ENCODE data around the gene SCAMP1.

Gene SCAMP1

DNA sequence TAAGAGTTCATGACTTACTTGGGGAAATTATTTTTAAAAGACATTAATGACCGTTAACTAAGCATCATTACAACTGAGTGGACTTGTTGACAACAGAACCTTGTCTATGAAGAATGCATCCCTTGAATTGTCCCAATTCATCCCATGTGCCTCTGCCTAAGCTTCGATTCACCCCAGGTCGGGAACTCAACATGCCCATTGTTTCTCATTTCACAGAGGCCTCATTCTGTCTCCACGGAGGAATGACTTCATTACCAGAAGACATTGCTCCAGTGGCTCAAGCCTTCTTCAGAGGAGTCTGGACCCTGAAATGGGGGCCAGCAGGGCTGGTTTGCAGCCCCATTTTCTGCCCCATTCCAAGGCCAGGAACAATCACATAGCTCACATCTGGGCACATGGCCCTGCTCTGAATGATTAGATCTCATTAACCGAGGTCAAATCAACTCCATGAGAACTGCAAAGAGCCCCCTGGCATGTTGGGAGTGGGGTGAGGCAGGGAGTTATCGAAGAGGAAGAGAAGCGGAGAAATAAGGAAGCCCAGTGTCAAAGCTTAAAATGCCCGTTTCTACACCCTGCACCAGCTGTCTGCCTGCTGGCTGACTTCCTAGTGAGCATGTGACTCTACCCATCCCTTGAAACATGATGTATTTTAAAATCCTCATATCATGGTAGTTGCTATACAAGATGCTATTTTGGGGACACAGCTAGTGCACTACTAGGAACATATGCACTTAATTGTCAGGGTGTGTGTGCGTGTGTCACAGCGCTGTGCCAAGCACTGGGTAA lies 150.9 kb downstream of the SCAMP1 start:
- Histone ChIP-seq H3K4me3 (ENCODE audit: low read length) (no peak overlapping the region), H3K4me1 (ENCODE audit: control insufficient read depth, insufficient read depth, low read length) (peaks cover 17% of the 10 kb centered on the region), H3K9ac (ENCODE audit: low read length) (no peak overlapping the region)

DNA sequence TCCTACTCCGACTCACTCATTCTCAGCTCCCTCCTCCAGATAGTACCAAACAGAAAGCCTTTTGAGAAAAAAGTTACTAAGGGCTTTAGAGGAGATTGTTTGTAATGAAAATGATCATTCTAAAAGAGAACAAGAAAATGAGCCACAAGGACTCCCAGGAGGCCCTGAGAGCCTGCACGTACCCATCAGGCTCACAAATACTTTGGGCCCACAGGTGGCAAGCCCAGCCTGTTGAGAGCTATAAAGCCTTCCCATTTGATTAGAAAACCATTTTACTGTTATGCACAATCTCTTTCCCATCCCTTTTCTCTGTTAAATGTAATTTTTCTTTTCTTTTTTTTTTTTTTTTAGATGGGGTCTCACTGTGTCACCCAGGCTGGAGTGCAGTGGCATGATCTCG lies 152.0 kb downstream of the SCAMP1 start:
- Histone ChIP-seq H3K4me1 (ENCODE audit: control insufficient read depth, insufficient read depth, low read length) (peaks cover 15% of the 10 kb centered on the region), H3K9ac (ENCODE audit: low read length) (no peak overlapping the region), H3K9me3 (ENCODE audit: control insufficient read depth, low read length) (no peaks in the 10 kb centered on the region), H3K4me3 (ENCODE audit: low read length) (no peak overlapping the region), H3K27me3 (ENCODE audit: control insufficient read depth, insufficient read depth, low read length) (no peaks in the 10 kb centered on the region), H3K36me3 (ENCODE audit: control insufficient read depth, insufficient read depth, low read length) (no peaks in the 10 kb centered on the region)

More for the DNA sequence above, 150.9 kb downstream of the SCAMP1 start:
- no peaks in the 10 kb centered on the region for H3K9me3 ChIP-seq (ENCODE audit: control insufficient read depth, low read length)
- no peaks in the 10 kb centered on the region for H3K36me3 ChIP-seq (ENCODE audit: control insufficient read depth, insufficient read depth, low read length)
- H3K27me3 ChIP-seq (ENCODE audit: control insufficient read depth, insufficient read depth, low read length) = no peaks in the 10 kb centered on the region

DNA sequence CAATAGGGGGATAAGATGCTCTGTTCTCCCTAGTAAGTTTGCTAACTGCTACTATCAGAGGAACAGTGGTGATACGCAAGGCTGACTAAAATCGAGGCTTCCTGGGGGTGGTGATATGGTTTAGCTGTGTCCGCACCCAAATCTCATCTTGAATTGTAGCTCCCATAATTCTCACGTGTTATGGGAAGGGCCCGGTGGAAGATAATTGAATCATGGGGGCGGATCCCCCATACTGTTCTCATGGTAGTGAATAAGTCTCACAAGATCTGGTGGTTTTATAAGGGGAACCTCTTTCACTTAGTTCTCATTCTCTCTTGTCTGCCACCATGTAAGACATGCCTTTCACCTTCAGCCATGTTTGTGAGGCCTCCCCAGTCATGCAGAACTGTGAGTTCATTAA lies 153.0 kb downstream of the SCAMP1 start:
- Histone ChIP-seq H3K27me3 (ENCODE audit: control insufficient read depth, insufficient read depth, low read length) (no peaks in the 10 kb centered on the region), H3K9me3 (ENCODE audit: control insufficient read depth, low read length) (no peaks in the 10 kb centered on the region), H3K4me3 (ENCODE audit: low read length) (no peak overlapping the region), H3K9ac (ENCODE audit: low read length) (no peak overlapping the region), H3K36me3 (ENCODE audit: control insufficient read depth, insufficient read depth, low read length) (no peaks in the 10 kb centered on the region), H3K4me1 (ENCODE audit: control insufficient read depth, insufficient read depth, low read length) (peaks cover 18% of the 10 kb centered on the region)

DNA sequence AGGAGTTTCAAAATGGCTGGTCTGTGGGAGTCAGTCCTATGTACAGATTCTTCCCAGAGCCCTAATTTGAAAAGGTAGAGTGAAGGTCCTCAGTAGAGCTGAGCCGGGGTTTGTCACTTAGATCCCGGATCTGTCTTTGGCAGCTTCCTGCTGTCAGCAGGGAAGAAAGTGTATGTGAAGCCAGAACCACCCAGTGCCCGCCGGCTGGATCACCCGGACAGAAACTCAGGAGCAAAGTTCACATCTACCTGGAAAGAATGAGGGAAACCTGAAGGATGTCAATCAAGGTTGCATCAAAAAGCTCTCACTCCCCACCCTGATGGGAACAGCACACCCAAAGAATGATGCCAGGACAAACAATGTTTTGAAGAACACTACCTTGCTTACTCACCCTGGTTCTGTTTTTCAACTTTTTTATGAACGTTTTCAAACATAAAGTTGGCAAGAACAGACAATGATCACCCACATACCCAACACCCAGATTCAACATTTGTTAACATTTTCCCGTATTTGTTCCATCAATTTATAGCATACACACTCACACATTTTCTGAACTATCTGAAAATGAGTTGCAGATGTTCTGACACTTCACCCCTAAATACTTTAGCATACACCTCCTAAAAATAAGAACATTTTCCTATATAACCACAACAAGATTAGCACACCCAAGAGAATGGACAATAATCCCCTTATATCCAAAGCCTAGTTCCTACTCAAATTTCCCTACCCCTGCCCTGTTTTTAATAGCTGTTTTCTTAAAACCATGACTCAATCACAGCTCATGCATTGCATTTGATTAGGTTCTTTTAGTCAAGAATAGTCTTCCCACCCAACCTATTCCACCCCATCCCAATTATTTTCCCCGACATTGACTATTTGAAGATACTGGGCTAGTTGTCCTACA lies 154.3 kb downstream of the SCAMP1 start:
- Histone ChIP-seq H3K36me3 (ENCODE audit: control insufficient read depth, insufficient read depth, low read length) (no peaks in the 10 kb centered on the region), H3K9ac (ENCODE audit: low read length) (no peak overlapping the region), H3K4me3 (ENCODE audit: low read length) (no peak overlapping the region), H3K27me3 (ENCODE audit: control insufficient read depth, insufficient read depth, low read length) (no peaks in the 10 kb centered on the region), H3K9me3 (ENCODE audit: control insufficient read depth, low read length) (no peaks in the 10 kb centered on the region), H3K4me1 (ENCODE audit: control insufficient read depth, insufficient read depth, low read length) (peaks cover 20% of the 10 kb centered on the region)

DNA sequence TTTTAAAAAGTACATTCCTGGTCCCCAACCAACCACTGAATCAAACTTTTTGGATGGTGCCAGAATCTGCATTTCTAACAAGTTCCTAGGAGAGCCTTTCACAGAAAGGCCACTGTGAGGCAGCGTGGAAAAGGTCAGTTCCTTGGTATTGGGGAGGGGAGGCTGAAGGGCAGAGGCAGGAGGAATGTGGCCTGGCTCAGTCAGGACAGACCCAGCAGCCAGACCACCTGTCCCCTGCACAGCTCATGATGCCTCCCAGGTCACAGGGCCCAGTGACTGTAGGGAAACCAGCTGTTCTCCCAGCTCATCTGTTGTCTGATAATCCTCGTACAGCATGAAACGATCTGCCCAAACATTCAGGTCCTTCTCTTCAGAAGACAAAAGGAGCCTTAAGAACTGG lies 155.3 kb downstream of the SCAMP1 start:
- no peaks in the 10 kb centered on the region for H3K36me3 ChIP-seq (ENCODE audit: control insufficient read depth, insufficient read depth, low read length)
- H3K27me3 ChIP-seq (ENCODE audit: control insufficient read depth, insufficient read depth, low read length) = no peaks in the 10 kb centered on the region
- H3K9me3 ChIP-seq (ENCODE audit: control insufficient read depth, low read length) = no peaks in the 10 kb centered on the region
- H3K9ac ChIP-seq (ENCODE audit: low read length) = no peak overlapping the region
- H3K4me3 ChIP-seq (ENCODE audit: low read length) = no peak overlapping the region
- H3K4me1 ChIP-seq (ENCODE audit: control insufficient read depth, insufficient read depth, low read length) = peaks cover 16% of the 10 kb centered on the region

DNA sequence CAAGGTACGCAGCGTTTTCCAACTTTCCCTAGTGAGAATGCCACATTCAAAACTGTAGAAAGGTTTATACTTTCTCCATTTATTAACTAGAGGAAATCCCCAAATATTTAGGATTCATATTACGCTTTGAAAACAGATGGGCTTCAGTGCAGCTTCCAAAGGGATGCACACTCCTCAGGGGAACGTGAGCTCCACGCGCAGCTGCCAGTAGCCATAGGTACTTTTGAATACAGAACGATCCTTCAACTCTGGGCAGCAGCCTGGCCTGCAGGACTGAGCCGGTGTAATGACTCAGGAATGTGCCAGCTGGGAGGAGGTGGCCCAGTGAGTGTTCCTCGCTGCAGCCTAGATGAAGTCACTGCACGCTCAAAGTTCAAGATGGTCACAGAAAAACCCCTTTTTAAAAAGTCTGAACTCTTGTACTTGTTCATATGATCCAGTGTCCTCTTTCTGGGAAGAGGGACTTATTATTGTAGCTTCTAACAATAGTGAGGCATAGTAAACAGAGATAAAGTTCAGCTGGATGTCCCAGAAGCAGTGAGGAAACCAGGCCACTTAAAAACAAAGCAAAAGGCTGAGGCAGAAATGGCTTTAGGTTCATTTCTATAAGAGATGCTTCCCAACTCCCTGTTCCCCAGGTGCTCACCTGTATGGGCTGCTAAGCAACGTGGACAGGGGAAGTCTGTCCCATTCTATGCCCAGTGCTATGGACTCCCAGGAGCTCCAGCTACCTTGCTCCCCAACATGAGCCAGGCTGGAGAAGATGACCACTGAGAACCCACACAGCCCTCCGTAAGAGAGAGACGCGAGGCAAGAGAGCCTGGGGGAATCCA lies 158.2 kb downstream of the SCAMP1 start:
- Histone ChIP-seq H3K4me1 (ENCODE audit: control insufficient read depth, insufficient read depth, low read length) (peaks cover 24% of the 10 kb centered on the region), H3K9ac (ENCODE audit: low read length) (no peak overlapping the region), H3K27me3 (ENCODE audit: control insufficient read depth, insufficient read depth, low read length) (no peaks in the 10 kb centered on the region), H3K9me3 (ENCODE audit: control insufficient read depth, low read length) (no peaks in the 10 kb centered on the region), H3K4me3 (ENCODE audit: low read length) (no peak overlapping the region), H3K36me3 (ENCODE audit: control insufficient read depth, insufficient read depth, low read length) (no peaks in the 10 kb centered on the region)

DNA sequence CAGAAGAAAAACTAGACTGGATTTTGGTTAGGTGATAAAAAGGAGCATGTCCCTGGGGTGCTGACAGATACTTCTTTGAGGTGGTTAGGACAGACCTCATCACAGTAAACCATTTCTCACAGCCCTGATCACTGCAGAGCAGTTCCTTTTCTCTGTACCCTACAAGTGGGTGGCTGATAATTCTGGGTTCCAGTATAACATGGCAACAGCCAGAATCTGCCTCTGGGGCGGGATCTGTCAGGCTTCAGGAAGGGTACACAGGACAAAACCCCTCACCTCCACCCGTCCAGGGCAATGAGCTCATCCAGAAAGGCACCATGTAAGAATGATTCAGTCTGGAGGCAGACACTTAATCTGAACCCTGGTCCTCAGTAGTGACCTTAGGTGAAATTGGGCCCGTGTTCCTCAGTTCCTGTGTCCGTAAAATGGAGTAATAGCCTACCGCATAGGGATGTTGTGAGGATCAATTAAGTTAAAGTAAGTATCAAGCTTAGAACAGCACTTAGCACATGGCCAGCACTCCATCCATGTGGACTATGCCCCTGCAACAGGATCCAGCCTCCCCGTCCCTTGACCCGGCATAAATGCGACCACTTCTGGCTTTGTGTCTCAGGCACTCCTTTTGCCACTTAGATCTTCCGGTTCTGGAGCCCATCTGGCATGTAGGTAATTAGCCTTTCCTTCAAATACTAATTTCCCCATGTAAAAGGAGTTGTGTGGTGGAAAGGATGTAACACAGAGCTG lies 159.0 kb downstream of the SCAMP1 start:
- Histone ChIP-seq H3K27me3 (ENCODE audit: control insufficient read depth, insufficient read depth, low read length) (no peaks in the 10 kb centered on the region), H3K9ac (ENCODE audit: low read length) (no peak overlapping the region), H3K4me1 (ENCODE audit: control insufficient read depth, insufficient read depth, low read length) (peaks cover 27% of the 10 kb centered on the region), H3K4me3 (ENCODE audit: low read length) (no peak overlapping the region), H3K9me3 (ENCODE audit: control insufficient read depth, low read length) (no peaks in the 10 kb centered on the region), H3K36me3 (ENCODE audit: control insufficient read depth, insufficient read depth, low read length) (no peaks in the 10 kb centered on the region)

DNA sequence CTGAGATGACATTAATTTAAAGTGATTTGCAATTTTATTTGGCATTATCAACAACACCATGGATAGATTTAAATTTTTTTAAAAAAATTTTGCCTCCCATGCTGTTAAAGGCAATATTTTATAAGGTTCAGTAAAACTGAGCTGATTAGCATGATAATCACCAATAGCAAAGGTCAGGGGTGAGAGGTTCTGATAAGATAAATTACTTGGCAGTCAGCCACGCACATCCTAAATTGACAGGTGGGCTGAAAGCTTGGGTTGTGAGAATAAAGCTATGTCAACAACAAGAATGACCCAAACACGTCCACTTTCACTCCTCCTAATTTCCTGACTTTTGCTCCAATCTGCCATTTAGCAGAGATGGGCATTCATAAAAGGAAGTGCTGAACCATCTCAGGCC lies 161.0 kb downstream of the SCAMP1 start:
- Histone ChIP-seq H3K9me3 (ENCODE audit: control insufficient read depth, low read length) (no peaks in the 10 kb centered on the region), H3K4me1 (ENCODE audit: control insufficient read depth, insufficient read depth, low read length) (peaks cover 36% of the 10 kb centered on the region)

DNA sequence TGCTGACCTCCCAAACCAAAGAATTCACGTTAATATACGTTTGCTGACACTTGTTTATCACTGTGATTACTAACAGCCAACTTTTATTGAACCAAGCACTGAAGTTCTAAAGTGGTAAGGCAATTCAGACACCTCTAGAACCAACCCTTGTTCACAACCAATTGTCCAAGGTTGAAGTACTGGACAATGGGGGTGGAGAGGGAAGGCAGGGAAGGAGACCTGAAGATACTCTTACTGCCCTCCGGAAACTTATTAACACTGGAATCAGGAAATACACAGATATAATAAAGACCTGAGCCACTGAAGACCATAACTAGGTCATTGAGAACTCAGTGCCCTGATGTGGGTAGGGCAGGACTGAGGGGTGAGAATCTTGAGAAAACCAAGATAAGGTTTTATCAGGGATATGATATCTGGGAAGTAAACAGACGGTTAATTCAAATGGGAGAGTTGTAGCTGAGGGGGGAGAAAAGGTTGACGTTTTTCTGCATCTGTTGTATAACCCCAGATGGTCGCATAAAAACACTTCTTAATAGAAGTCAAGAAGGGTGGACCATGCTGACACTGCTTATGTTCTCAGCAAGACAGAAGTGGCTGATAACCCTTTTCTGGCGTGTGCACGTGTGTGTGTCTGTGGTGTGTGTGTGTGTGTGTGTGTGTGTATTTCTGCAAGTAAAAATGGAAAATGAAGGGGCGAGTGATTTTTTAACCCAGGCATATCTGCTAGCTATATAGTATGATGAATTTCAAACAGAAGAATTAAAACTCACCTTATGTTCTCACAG lies 162.3 kb downstream of the SCAMP1 start:
- Histone ChIP-seq H3K9ac (ENCODE audit: low read length) (no peak overlapping the region), H3K4me3 (ENCODE audit: low read length) (no peak overlapping the region), H3K9me3 (ENCODE audit: control insufficient read depth, low read length) (no peaks in the 10 kb centered on the region), H3K36me3 (ENCODE audit: control insufficient read depth, insufficient read depth, low read length) (no peaks in the 10 kb centered on the region), H3K27me3 (ENCODE audit: control insufficient read depth, insufficient read depth, low read length) (no peaks in the 10 kb centered on the region), H3K4me1 (ENCODE audit: control insufficient read depth, insufficient read depth, low read length) (peaks cover 47% of the 10 kb centered on the region)

More for the DNA sequence above, 161.0 kb downstream of the SCAMP1 start:
- no peaks in the 10 kb centered on the region for H3K36me3 ChIP-seq (ENCODE audit: control insufficient read depth, insufficient read depth, low read length)
- no peaks in the 10 kb centered on the region for H3K27me3 ChIP-seq (ENCODE audit: control insufficient read depth, insufficient read depth, low read length)
- no peak overlapping the region for H3K9ac ChIP-seq (ENCODE audit: low read length)
- no peak overlapping the region for H3K4me3 ChIP-seq (ENCODE audit: low read length)

DNA sequence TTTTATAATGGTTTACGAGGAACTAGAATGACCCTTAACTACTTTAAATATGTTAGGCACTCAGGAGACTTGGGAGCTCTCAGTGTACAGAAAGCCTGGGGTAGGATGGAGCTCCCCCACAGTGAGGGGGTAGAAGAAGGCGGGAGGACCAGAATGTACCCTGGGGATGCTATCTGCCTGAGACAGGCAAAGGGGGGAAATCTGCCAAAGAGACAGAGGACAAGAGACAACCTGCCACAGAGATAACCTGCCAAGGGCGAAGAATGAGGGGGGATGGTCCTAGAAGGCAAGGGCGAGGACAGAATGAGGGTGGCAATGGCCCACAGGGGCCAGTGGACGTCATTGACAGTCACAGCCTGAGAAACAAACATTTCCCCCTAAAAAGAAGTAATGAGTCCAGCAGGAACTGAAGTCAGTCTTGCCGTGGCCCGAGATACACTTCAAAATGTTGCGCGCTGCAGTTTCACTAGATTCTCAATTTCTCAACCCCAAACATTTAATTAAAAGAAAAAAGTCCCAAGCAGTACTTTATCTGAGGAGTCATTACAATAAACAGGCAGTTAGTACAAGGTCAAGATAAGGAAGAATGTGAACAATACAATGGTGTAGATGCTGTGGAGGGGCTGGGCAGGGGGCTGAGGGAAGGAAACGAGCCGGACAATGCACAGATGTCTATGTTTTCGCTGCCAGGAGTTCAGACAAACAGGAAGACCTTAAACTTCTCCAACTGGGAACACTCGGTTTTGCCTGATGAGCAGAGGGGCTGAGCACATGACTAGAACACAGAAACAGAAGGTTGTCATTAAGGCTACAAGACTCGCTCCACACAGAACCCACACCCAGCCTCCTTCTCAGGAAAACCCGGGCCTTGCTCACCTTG lies 163.1 kb downstream of the SCAMP1 start:
- Histone ChIP-seq H3K4me1 (ENCODE audit: control insufficient read depth, insufficient read depth, low read length) (peaks cover 44% of the 10 kb centered on the region), H3K9me3 (ENCODE audit: control insufficient read depth, low read length) (no peaks in the 10 kb centered on the region), H3K27me3 (ENCODE audit: control insufficient read depth, insufficient read depth, low read length) (no peaks in the 10 kb centered on the region), H3K4me3 (ENCODE audit: low read length) (no peak overlapping the region), H3K36me3 (ENCODE audit: control insufficient read depth, insufficient read depth, low read length) (no peaks in the 10 kb centered on the region), H3K9ac (ENCODE audit: low read length) (no peak overlapping the region)
